Measurements from ENCODE around the gene RRAGD. TPM values are rescaled to one million over a fixed set of nuclear protein-coding genes. Genes with fewer than 3 reads are reported as not detected.

Gene RRAGD
- total RNA-seq, 1 experiment from 2014 or later, result 27.8 TPM

DNA sequence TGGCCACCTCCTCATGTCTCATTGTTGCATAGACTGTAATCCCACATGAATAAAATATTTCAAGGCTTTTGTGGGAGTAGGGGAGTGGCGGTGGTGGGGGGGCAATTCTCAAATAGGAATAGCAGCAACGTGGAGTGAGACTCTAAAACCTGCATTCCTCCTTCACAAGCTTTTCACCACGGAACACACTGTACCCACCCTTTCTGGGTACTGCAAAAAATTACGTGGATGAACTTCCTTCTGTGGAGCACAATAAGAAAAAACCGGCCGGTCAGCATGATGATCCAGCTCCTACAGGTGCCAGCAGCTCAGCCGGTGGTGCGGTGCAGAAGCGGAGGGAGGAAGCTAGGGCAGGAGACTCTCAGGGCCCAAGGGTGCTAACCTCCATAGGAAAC lies 930 bp upstream of the RRAGD start:
- CTCF ChIA-PET, result interaction anchor here (0.6 kb wide), 1 partner anchor 223 kb away, joined by 4 read pairs; no protein-coding TSS in a partner anchor
- H3K27me3 ChIP-seq (ENCODE audit: control insufficient read depth, insufficient read depth, low read length), result no peaks in the 10 kb centered on the region; the same call in 1 of the 2 replicates
- no peaks in the 10 kb centered on the region for H3K36me3 ChIP-seq (ENCODE audit: control insufficient read depth, insufficient read depth, low read length)
- in situ Hi-C loops (cut with HindIII; ENCODE audit: low pct_unique_long_range_greater_than_20kb, low sequenced_read_pairs) (no loop called here), intact Hi-C loops (cut with micrococcal nuclease; ENCODE audit: unreplicated experiment) (no loop called here)
- TF ChIP-seq POLR2AphosphoS5 (IDR thresholded peaks at IDR 0.05; ENCODE audit: low read depth, low read length), result no peak
- TF ChIP-seq, protein P1, sequence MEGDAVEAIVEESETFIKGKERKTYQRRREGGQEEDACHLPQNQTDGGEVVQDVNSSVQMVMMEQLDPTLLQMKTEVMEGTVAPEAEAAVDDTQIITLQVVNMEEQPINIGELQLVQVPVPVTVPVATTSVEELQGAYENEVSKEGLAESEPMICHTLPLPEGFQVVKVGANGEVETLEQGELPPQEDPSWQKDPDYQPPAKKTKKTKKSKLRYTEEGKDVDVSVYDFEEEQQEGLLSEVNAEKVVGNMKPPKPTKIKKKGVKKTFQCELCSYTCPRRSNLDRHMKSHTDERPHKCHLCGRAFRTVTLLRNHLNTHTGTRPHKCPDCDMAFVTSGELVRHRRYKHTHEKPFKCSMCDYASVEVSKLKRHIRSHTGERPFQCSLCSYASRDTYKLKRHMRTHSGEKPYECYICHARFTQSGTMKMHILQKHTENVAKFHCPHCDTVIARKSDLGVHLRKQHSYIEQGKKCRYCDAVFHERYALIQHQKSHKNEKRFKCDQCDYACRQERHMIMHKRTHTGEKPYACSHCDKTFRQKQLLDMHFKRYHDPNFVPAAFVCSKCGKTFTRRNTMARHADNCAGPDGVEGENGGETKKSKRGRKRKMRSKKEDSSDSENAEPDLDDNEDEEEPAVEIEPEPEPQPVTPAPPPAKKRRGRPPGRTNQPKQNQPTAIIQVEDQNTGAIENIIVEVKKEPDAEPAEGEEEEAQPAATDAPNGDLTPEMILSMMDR (IDR thresholded peaks at IDR 0.05), result no peak
- no peak for TF ChIP-seq REST (IDR thresholded peaks at IDR 0.05; ENCODE audit: insufficient read depth in 1 of 2, low read depth in 2 of 2, low read length in 1 of 2)
- TF ChIP-seq TCF7L2 (IDR thresholded peaks at IDR 0.05; ENCODE audit: low read depth, low read length), result no peak
- no peak for TF ChIP-seq SIN3A (IDR thresholded peaks at IDR 0.05; ENCODE audit: borderline replicate concordance, insufficient read depth, low read depth, low read length)
- H3K9me3 ChIP-seq (ENCODE audit: control insufficient read depth, insufficient read depth, low read depth, low read length), result no peaks in the 10 kb centered on the region
- no peak for ATAC-seq
- no peak overlapping the region for H3K27ac ChIP-seq (ENCODE audit: low read length)
- peaks cover 7% of the 10 kb centered on the region for H3K4me1 ChIP-seq (ENCODE audit: control insufficient read depth, insufficient read depth, low read length)
- POLR2A ChIA-PET, result no interaction called here
- BruUV-seq (replicated peaks), result no TSS peak
- H3K4me3 ChIP-seq (ENCODE audit: low read depth in 2 of 2, low read length in 2 of 2), result peak overlapping the region; percentile 50 to 56
- DNase-seq (ENCODE audit: low read depth, low spot score), result no peak

DNA sequence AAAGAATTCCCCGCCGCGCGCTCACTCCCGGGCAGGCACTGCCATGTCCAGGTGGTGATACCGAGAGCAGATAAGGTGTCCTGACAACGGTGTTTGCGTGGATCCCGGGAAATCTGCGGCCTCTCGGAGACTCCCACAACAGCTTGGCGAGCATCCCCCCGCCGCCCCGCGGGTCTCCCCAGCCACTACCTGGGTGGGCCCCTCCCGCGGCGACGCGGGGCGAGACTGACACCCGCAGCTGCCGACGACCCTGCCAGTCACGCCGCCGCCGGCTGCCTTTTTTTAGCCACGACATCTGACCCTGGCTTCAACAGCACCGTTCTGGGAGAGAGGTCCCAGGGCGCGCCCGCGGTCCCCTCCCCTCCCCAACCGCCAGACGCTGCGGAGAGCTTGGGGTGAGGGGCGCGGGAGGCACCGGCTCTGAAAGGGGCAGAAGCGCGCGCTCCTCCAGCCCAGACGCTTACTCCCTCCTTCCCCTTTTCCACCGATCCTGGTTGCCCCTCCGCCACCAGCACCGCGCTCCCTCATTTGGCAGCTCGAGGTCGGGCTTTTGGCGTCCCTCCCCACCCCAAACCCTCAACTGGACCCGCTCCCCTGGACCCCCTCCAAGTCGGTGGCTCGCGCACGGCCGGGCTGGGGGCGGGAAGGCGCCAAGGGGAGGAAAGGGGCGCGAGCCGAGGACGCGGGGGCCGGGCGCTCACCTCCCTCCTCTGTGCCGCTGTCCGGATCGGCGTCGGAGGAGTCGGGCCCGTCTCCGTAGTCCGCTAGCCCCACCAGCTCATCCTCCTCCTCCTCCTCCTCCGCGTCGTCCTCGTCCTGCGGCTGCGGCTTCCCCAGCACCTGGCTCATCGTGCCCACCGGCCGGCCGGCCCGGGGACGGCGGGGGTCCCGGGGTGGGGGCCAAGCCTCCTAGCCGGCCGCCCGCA lies 665 bp downstream of the RRAGD start:
- intact Hi-C loops (cut with micrococcal nuclease; ENCODE audit: unreplicated experiment) (no loop called here), in situ Hi-C loops (cut with HindIII; ENCODE audit: low pct_unique_long_range_greater_than_20kb, low sequenced_read_pairs) (no loop called here)
- no peak for TF ChIP-seq REST (IDR thresholded peaks at IDR 0.05; ENCODE audit: insufficient read depth in 1 of 2, low read depth in 2 of 2, low read length in 1 of 2)
- ATAC-seq, result peak; percentile 77
- Histone ChIP-seq H3K27me3 (ENCODE audit: control insufficient read depth, insufficient read depth, low read length) (no peaks in the 10 kb centered on the region; the same call in 1 of the 2 replicates), H3K9me3 (ENCODE audit: control insufficient read depth, insufficient read depth, low read depth, low read length) (no peaks in the 10 kb centered on the region), H3K4me1 (ENCODE audit: control insufficient read depth, insufficient read depth, low read length) (peaks cover 7% of the 10 kb centered on the region), H3K27ac (ENCODE audit: low read length) (peak overlapping the region; percentile 7; the same call in 1 of the 2 replicates), H3K36me3 (ENCODE audit: control insufficient read depth, insufficient read depth, low read length) (no peaks in the 10 kb centered on the region), H3K4me3 (ENCODE audit: low read depth in 2 of 2, low read length in 2 of 2) (peak overlapping the region; percentile 50 to 56)
- TSS peak; percentile 73 for BruUV-seq (replicated peaks)
- CTCF ChIA-PET, result interaction anchor here (0.6 to 0.7 kb wide), 2 partner anchors 152 to 170 kb away, joined by 3 read pairs; no protein-coding TSS in a partner anchor
- POLR2A ChIA-PET, result interaction anchor here (0.5 to 0.6 kb wide), 3 partner anchors 10 to 152 kb away, joined by 5 to 10 read pairs (median 6); no protein-coding TSS in a partner anchor
- no peak for DNase-seq (ENCODE audit: low read depth, low spot score)

All from Panc1 (cell line).